ENCODE data around the gene WFDC10B.

- TF ChIP-seq CTCF (conservative IDR thresholded peaks at IDR 0.05 in 1 of 2, IDR thresholded peaks at IDR 0.05 in 1 of 2; ENCODE audit: extremely low read depth in 1 of 2, insufficient read depth in 1 of 2, low read depth in 1 of 2, low read length in 2 of 2), result no peak
- no peak for TF ChIP-seq EZH2 (IDR thresholded peaks at IDR 0.05; ENCODE audit: borderline replicate concordance, low read length)
Measured at GRCh38 chr20:45647441-45648050, 57.3 kb downstream of the WFDC10B start.
